ENCODE measurements around the gene PTH1R. TPM values are rescaled to one million over a fixed set of nuclear protein-coding genes. Genes with fewer than 3 reads are reported as not detected.
A peak's percentile ranks its signal among the peaks of the same experiment; 100 is the strongest.

Gene PTH1R
- polyA plus RNA-seq (ENCODE audit: insufficient read length in 3 of 3), result 100 to 1,000 TPM; 144 to 185 (median 179) TPM

DNA sequence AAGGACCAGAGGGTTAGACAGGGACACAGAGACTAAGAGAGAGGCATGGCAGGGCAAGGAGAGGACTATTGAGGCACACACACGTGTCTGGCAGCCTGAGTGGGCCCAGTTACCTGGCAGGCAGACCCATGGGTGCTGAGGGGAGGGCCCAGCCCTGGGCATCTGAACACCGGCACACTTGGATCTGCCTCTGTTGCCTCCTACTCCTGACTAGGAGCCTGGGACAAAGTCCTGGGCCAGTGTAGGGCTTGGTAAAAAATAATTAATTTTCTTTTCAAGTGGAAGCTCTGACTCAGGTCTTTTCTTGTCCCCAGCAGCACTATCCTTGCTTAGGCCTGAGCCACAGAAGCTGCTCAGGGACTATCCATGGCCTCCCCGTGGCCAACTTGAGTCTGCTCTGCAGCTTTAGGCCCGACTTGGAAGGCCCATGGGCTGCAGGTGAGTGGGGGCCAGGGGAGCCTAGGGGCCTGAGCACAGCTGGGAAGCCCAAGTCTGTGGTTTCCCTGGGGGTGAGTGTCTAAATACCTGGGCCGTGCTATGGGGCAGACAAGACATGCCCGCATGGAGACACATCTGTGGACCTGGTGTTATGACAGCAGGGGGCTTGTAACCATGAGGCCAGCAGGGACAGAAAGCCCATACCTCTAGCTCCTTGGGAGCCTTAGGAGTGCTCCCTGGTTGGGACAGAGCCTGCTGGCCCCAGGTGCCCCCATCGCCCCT is at the start of gene PTH1R:
TSS of gene PTH1R (plus strand) at position 316 of the 720 bp plus-strand sequence. CDS start 5,839 bp downstream, outside the sequence.
- DNase-seq (ENCODE audit: low read depth in 3 of 3, low spot score in 2 of 3), result no peak

DNA sequence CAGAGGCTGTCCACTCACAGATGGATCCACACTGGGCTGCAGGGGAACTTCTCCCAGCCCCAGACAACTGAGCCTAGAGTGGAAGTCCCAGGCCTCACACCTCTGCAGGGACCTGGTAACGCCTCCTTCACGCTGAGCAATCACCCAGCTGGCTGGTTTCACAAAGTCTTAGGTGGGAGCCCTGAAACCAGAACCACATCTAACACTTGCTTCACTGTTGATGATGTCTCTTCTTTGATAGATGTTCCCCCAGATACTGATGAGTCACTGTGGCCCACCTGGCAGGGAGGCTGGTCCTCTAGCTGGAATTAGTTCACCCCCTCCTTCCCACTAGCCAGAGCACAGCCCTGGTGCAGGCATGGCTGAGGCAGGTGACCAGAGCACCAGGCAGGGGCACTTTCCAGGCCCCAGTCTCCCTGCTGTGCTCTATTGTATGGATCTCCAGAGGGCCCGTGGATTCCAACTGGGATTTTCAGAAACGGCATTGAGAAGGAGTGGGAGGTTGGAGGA is 47.8 kb upstream of the PTH1R start:
- DNase-seq (ENCODE audit: low read depth in 3 of 3, low spot score in 2 of 3), result no peak

DNA sequence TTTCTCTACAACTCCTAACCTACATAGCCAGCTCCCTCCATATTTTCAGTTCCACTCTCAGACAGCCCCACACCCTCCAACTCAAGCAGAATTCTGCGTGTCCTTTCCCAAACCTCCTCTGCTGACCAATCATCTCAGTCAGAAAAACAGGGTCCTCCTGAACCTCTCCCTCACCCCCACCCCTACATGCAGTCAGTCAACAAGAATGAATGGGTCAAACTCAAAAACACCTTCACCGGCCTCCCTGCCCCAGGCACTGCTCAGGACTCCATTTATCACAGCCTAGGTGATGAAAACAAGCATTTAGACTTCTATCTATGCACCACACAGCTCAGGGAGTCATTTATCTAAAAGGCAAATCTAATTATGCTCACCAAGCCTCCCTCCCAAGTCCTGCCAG is 46.7 kb upstream of the PTH1R start:
- no peak for DNase-seq (ENCODE audit: low read depth in 3 of 3, low spot score in 2 of 3)

DNA sequence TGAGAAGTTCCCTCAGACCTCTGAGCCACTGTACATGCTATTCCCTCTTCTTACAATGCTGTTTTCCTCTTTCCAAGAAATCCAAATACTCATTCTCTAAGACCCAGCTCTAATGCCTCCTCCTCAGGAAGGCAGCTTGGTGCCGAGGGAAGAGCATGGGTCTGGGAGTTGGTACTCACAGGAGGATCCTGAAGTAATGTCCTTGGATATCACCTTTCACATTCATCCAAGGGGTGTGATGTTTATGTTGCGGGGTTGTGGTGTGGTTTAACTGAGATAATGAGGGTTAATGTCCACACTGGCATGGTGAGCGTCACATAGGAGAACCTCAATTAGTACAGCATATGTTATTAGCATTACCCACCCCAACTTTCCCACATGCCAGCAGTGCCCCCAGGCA is 46.2 kb upstream of the PTH1R start:
- DNase-seq (ENCODE audit: low read depth in 3 of 3, low spot score in 2 of 3), result no peak

DNA sequence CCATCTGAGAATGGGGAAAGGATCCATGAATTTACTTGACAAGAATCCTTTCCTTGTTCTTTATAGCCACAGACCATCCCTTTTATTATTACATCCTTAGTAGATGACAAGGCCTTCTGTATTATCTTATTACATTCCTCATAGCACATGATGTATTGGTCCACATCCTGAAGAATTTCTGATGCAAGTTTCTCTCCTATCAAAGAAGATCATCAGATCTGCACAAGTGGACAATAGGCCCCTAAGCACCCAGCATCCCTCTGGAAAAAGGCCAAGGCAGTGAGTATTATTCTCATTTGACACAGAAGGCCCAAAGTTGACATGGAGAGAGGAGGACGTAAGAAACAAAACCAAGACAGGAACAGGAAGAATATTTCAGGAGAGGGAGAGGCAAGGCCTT is 45.7 kb upstream of the PTH1R start:
- DNase-seq (ENCODE audit: low read depth in 3 of 3, low spot score in 2 of 3), result no peak

DNA sequence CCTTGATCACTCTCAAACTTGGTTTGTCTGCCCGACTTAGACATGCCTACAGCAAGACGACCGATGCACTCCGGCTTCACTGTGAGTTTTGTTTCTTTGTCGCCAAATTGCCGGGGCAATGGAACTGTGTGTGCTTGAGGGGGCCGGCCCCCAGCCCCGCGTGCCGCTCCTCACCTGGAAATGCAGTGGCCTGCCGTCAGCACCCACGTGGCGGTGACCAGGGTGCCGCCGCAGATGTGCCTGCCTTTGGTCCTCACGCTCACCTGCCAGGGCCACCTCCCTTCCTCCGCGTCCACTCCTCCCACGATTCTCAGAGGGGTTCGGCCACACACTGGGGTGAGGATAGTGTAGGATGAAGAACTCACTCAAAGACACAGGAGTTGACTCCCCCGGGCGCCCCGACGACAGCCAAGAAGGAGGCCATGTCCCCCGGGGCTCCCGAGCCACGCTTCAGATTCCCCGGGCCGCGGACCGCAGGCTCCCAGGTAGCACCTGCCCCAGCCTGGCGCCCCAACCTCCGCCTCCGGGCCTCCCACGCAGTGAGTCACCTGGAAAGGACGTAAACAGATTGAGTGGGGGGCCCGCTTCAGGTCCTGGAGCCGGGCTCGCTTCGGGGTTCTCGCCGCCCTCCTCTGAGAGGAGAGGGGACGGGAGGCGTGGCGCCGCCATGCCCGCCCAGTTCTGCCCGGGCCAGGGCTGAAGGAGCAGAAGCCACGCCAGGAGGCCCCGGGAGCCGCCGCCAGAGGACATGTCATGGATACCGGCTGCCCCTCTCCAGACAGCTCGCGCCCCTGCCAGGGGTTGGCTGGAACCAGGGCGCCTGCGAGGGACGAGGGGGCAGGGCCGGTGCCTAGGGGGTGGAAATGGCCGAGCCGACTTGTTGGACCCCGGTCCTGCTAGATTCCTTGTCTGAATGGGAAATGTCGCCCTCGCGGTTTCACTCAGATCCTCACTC is 43.9 kb upstream of the PTH1R start:
- DNase-seq (ENCODE audit: low read depth in 3 of 3, low spot score in 2 of 3), result no peak

DNA sequence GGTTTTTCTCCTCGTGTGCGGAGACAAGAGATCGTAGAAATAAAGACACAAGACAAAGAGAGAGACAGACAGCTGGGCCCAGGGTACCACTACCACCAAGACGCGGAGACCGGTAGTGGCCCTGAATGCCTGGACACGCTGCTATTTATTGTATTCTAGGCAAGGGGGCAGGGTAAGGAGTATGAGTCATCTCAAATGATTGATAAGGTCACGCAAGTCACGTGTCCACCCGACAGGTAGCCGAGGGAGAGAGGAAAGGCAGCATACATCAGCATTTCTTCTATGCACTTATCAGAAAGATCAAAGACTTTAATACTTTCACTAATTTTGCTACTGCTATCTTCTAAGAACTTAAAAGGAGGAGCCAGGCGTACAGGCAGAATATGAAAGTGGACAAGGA is 42.5 kb upstream of the PTH1R start:
- no peak for DNase-seq (ENCODE audit: low read depth in 3 of 3, low spot score in 2 of 3)

DNA sequence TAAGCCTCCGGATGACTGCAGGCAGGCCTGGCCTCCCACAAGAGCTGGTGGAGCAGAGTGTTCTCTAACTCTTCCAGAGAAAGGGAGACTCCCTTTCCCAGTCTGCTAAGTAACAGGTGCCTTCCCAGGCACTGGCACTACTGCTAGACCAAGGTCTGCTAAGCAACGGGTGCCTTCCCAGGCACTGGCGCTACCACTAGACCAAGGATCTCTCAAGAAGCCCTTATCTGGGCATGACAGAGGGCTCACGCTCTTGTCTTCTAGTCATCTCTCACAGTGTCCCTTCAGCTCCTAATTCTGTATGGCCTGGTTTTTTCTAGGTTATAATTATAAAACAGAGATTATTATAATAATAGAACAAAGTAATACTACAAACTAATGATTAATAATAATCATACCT is 42.0 kb upstream of the PTH1R start:
- no peak for DNase-seq (ENCODE audit: low read depth in 3 of 3, low spot score in 2 of 3)

DNA sequence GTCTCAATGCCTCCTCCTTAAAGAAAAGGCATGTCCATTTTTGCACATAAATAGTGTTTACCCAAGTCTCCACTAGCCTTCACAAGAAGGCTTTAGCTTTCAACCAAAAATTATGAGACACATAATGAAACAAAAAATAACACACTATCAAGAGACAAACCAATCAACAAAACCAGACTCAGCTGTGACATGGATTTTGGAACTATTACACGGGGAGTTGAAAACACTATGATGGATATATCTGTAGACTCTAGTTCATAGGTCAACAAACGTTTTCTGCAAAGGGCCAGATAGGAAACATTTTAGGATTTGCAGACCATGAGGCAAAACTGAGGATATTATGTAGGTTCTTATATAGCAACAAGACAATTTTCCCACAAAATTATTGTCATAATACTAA is 39.2 kb upstream of the PTH1R start:
- DNase-seq (ENCODE audit: low read depth in 3 of 3, low spot score in 2 of 3), result no peak

DNA sequence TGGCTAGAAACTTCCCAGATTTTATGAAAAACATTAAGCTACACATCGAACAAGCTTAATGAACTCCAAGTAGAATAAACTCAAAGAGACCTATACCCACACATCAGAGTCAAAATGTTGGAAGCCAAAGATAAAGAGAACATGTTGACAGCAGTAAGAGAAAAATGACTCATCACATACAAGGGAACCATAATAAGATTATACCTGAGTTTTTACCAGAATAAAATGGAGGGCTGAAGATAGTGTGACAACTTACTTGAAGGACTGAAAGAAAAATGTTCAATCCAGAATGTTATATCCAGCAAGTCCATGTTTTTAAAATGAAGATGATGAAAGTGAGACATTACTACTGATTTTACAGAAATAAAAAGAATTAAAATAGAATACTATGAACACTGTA is 37.0 kb upstream of the PTH1R start:
- no peak for DNase-seq (ENCODE audit: low read depth in 3 of 3, low spot score in 2 of 3)

DNA sequence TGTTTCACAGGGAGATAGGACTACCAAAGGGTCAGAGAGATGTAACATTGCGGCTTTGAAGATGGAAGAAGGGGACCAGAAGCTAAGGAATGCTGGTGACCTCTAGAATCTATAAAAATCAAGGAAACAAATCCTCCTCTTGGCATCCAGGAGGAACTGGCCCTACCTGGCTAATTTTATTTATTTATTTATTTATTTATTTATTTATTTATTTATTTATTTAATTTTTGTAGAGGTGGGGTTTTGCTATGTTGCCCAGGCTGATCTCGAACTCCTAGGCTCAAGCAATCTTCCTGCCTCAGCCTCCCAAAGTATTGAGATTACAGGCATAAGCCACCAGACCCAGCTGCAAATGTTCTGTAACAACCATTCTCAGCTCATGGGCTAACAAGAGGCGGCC is 34.0 kb upstream of the PTH1R start:
- no peak for DNase-seq (ENCODE audit: low read depth in 3 of 3, low spot score in 2 of 3)

DNA sequence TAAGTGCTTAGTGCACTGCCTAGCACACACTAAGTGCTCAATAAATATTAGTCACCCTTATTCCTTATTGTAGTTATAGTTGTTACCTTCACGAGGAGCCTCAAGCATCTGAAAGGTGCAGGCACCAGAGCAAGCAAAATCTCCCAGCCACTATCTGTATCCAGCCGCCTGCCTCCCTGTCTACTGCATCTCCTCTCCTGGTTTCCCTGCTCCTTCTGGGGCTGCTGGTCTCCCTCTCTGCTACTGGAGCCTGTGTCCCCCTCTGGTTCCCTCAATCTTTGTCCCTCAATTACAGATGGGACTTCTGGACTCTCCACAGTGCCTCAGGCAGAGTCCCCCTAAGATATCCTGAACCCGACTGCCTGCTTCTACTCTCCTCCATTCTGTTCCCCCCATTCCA is 33.1 kb upstream of the PTH1R start:
- DNase-seq (ENCODE audit: low read depth in 3 of 3, low spot score in 2 of 3), result no peak

DNA sequence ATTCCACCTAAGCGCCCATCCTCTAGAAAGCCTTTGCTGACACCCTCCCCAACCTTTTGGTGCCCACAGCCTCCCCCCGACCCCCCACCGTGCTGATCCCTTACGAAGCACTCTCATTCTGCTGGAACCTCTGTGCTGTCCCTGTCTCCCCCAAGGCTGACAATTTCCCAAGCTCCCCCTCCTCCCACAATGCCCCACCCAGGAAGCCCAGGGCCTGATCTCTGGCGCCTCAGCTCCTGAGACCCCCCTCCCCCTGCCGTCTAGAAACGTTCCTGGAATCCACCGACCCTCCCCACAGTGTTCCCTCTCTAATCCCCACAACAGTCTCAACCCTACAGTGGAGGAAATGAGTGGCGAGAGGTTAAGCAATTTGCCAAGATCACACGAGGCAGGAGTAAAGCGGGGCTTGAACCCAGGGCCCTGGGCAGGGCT is 32.6 kb upstream of the PTH1R start:
- DNase-seq (ENCODE audit: low read depth in 3 of 3, low spot score in 2 of 3), result no peak

DNA sequence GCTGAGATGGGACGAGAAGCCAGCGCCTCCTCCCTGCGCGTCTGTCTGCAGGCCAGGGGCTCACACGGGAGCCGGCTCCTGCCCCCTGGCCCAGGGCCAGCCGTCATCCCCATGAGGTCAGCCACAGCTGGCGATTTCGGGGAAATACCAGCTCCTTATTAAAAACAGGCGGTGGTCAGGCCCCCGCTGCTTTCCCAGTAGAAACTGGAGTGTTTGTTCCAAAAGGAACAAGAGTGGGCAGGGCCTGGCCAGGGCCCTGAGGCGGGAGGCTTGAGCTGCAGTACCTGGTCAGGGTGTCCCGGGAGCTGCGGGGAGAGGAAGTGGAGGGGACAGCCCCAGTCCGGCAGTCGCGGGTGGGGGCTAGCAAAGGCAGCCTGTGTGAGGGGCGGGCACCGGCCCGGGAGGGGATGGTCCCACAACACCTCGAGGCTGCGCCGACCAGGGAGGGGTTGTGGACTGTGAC is 32.1 kb upstream of the PTH1R start:
- peak in 1 of 3 donors; percentile 29 for DNase-seq (ENCODE audit: low read depth in 3 of 3, low spot score in 2 of 3)

DNA sequence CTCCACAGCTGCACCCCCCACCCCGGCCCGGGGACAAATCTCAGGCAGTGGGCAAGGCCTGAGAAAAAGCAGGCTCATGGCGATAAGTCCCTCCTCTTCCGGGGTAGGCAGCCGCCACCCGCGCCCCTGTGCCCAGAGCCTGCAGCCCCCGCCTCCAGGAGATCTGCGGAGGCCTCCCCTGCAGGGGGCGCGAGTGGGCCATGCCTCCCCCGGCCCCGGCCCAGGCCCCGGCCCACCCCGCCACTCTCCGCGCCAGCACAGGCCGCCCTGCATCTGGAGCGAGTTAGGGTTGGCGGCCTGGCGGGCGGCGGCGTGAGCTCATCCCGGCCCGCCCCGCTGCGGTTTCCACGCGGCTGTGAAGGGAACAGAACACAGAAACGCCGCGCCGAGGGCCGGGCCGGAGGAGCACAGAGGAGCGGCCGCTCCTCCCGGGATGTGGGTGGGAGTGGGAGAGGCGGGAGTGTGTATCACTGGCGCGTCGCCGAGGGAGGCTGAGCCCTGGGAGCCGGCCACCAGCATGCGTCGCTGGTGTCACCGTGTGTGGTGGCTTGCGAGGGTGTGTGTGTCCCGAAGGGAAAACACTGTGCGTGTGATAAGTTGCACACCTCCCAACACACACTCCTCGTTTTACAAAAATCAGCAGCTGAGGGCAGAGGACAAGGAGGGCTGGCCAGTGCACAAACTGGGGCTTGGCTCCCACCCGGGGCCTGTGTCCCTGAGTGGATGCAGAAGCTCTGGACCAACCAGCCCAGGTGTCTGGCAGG is 31.5 kb upstream of the PTH1R start:
- peak; percentile 56 to 62 (median 62) for DNase-seq (ENCODE audit: low read depth in 3 of 3, low spot score in 2 of 3)

DNA sequence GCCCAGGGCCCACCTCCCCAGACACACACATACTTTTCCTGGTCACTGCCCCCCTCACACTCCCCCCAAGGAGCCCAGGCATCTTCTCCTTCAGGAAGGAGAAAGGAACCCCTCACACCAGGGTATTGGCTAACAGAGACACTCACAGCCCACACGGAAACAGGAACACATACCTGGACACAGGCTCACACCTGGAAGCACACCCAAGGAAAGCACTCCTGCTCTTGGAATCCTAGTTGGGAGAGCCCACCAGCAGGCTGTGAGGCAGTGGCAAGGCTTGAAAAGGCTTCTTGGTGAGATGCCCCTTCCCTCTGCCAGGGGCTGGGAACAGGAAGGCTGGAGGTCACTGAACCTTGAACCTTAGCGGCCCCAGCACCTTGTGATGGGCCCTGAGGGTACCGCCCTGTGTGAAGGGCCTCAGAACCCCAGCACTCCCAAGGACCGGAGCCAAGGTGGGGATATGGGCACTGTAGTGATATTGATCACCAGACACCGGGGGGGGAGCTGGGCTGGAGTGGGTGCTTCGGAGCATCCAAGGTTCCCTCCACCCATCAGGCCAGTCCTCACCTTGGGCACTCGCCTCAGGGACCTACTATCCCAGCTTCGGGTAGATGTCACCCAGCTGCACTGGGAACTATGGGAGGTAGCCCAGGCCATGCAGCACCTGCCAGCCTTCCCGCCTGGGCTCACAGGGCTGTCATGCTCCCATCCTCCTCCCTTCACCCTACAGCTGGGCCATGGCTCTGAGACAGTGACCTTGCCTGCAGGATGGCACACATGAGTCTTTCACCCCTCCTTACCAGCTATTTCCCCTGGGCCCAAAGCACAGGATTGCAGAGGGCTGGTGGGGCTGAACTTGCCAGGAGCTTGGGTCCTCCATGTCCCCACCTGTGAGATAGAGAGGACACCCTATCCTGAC is 30.6 kb upstream of the PTH1R start:
- DNase-seq (ENCODE audit: low read depth in 3 of 3, low spot score in 2 of 3), result no peak

DNA sequence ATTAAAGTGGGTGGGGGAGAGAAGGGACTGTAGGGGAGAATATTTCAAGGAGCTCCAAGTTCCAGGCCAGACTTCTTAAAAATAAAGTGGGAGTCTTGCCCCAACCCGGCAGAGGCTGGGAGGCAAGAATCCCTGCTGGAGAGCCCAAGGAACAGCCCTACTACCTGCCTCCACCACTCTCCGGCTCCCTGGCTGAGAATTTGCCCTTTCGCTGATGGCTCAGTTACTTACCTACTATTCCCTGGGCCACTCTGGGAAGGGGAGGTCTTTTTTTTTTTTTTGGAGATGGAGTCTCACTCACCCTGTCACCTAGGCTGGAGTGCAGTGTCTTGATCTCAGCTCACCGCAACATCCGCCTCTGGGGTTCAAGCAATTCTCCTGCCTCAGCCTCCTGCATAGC is 29.8 kb upstream of the PTH1R start:
- DNase-seq (ENCODE audit: low read depth in 3 of 3, low spot score in 2 of 3), result no peak

DNA sequence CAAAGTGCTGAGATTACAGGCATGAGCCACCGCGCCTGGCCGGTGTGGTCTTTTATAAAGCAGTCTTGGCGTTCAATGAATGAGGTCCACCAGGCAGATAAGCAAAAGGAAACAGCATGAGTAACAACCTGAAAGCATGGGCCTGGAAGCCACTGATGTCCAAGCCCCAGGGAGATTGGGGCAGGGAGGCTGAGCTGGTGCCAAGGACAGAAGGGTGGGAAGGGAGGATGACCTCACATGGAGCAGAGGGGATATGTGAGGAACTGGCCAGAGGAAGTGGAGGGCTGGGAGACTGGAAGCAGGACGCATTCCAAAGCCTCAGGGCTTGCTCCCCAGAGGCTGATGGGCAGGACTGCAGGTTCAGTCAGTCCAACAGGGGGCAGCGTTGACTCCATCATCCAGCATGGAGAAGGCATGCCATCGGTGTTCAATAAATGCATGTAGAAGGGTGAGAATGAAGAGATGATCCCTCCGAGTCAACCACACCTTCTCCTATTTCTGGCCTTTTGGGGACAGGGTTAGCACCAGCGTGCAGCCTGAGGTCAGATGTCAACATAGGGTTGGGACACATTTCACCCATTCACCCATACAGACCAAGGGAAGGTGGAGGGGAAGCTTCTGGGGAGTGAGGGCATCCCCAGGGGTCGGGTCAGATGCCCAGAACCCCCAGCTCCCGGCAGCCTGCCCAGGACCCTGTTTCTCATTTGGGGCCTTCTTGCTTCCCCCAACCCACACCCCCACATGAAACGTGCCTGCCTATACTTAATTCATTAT is 29.1 kb upstream of the PTH1R start:
- no peak for DNase-seq (ENCODE audit: low read depth in 3 of 3, low spot score in 2 of 3)
